ENCODE data around the gene UBE2J1. TPM values are rescaled to one million over a fixed set of nuclear protein-coding genes. Genes with fewer than 3 reads are reported as not detected.

Gene UBE2J1
- total and polyA plus RNA-seq, 9 of the 15 experiments (the other 6 are each of a cell fraction or from before 2014, with no cell fraction given), result 11.6 to 32.6 (median 22.0) TPM

GRCh38 chr6:89352278-89353117 is at the start of gene UBE2J1 (continued):
- TF ChIP-seq CSDE1 (IDR thresholded peaks at IDR 0.05) (peak in 1 of 2 experiments; percentile 64; a peak in 1 of 4 replicates), ZHX1 (conservative IDR thresholded peaks at IDR 0.05; ENCODE audit: low read length) (no peak), SUPT5H (IDR thresholded peaks at IDR 0.05) (peak; percentile 66), ZNF3 (CRISPR knock-in tag; IDR thresholded peaks at IDR 0.05) (no peak), RREB1 (CRISPR knock-in tag; IDR thresholded peaks at IDR 0.05) (no peak), GABPB2 (CRISPR knock-in tag; conservative IDR thresholded peaks at IDR 0.05) (no peak), E2F1 (CRISPR knock-in tag; IDR thresholded peaks at IDR 0.05) (peak; percentile 52; the same call in 1 of the 2 replicates), CHD4 (IDR thresholded peaks at IDR 0.05; ENCODE audit: insufficient read depth, insufficient replicate concordance, low read depth, low read length, poor library complexity, severe bottlenecking) (no peak), RB1 (IDR thresholded peaks at IDR 0.05; ENCODE audit: low read depth) (0 out of 2 replicates have a peak, but pooled peaks have one; percentile 50), CREB3L1 (IDR thresholded peaks at IDR 0.05; ENCODE audit: borderline replicate concordance, low read depth) (peak; percentile 99), CHD1 (IDR thresholded peaks at IDR 0.05; ENCODE audit: low read length) (peak; percentile 96), MYC (IDR thresholded peaks at IDR 0.05; ENCODE audit: low read depth, low read length) (no peak), MYC (CRISPR knock-in tag; IDR thresholded peaks at IDR 0.05; ENCODE audit: borderline replicate concordance, low read depth) (no peak), PHB (CRISPR knock-in tag; IDR thresholded peaks at IDR 0.05) (no peak; the same call in 1 of the 2 replicates), ELF2 (CRISPR knock-in tag; IDR thresholded peaks at IDR 0.05) (no peak), FOXJ2 (tag; IDR thresholded peaks at IDR 0.05) (no peak)
